Activated CD8-positive, alpha-beta memory T cell treated with anti-CD3 and anti-CD28 coated beads for 36 hours (primary cell): Measurements from ENCODE around the gene SGCE. TPM values are rescaled to one million over a fixed set of nuclear protein-coding genes. Genes with fewer than 3 reads are reported as not detected.

Source experiments
- CTCF ChIA-PET: fragments of 350-600 bp; sonication (Branson Sonifier 250); formaldehyde crosslinking; loops from one replicate; lab custom pipeline; 2021; ENCODE audit warnings: antibody characterized with exemption; lab: Charles Lee
- POLR2A ChIA-PET: fragments of 350-600 bp; sonication (Branson Sonifier 250); formaldehyde crosslinking; loops from one replicate; lab custom pipeline; 2021; ENCODE audit warnings: antibody characterized with exemption; lab: Charles Lee
- total RNA-seq, 2 experiments: library from RNA; stranded (reverse); gene quantifications; one replicate each; pipeline ENCODE4 v1.2.3, GENCODE V29; 2021

Gene SGCE
- total RNA-seq, 2 experiments from 2014 or later, result 0.70 to 1.1 TPM

DNA sequence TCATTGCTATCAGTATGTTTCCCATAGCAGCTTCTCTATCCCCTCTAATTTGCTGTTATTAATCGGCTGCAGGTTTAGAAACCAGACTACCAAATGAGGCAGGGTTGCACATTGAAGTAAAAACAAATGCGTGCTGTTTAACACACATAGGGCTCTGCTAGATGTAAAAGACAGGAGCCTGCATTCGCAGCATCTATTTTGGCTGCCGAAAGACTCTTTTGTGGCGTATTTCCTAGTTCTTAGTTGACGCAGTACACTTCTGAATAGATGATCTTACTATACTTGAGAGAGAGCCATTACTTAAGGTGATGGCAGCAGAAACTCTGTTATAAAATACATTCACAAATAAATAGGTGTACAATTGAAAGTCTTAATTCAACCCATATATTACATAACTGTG lies 21.4 kb downstream of the SGCE start:
- ChIA-PET CTCF (no interaction called here), POLR2A (no interaction called here)

DNA sequence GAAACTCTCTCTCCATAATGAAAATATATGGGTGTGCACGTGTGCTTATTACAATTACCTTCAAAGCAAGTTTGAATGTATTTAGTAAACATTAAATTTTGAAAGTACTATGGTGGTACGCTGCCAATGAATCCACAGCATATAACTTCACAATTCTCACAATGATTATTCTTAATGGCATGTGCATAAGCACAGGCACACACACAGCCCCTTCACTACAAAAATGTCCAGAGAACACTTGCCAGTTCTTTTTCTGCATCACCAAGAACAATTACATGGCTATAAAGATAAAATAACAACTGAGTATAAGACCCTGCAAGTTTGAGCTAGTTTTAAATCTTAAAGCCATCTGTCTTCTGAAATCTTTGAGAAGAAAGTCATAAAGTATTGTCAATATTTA lies 22.2 kb downstream of the SGCE start:
- ChIA-PET CTCF (no interaction called here), POLR2A (no interaction called here)

GRCh38 chr7:94633014-94633341 lies 23.0 kb downstream of the SGCE start:
- POLR2A ChIA-PET, result no interaction called here
- CTCF ChIA-PET, result no interaction called here

- CTCF ChIA-PET, result no interaction called here
- POLR2A ChIA-PET, result no interaction called here
Observed at GRCh38 chr7:94632338-94633013, 23.5 kb downstream of the SGCE start.

- POLR2A ChIA-PET, result no interaction called here
- CTCF ChIA-PET, result no interaction called here
Observed at GRCh38 chr7:94630855-94631254, 25.1 kb downstream of the SGCE start.

- CTCF ChIA-PET, result no interaction called here
- POLR2A ChIA-PET, result no interaction called here
Observed at GRCh38 chr7:94623820-94624219, 32.1 kb downstream of the SGCE start.

DNA sequence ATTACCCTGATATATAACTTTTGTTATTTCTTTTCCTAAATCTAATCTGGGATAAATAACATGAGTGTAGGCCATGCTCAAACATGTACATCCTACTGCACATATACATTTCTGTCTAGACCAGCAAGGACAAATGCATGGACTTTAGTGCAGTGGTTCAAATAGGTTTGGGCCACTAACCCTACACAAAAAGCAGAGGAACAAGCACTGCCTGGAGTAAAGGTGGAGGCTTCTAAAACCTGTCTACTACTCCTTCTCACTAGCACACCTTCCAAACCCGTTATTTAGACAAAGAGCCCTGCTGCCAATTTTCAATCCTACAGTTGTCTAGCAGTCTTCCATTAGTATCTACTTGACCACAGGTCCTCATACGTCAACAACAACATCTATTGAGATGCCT lies 34.8 kb downstream of the SGCE start:
- POLR2A ChIA-PET, result no interaction called here
- CTCF ChIA-PET, result no interaction called here

GRCh38 chr7:94620703-94621118 lies 35.2 kb downstream of the SGCE start:
- ChIA-PET POLR2A (no interaction called here), CTCF (interaction anchor here (0.6 kb wide), 1 partner anchor 35 kb away, joined by 3 read pairs; the partner anchor contains the start of gene SGCE)

DNA sequence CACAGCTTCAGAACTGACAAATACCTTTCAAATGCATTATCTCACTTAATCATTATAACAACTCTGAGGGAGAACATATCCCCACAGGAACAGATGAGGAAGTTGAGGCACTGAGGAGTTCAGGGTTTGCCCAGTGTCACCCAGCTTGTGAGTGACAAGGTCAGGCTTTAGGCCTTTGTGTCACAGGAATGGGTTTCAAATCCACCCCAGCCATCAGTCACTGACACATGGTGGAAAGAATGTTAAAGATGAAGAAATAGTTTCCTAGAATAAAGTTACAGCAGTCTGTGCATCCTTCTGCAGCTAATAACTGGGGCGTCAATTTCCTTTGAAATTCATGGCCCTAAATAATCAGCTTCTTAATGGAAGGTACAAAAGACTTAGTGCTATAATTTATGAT lies 37.8 kb downstream of the SGCE start:
- POLR2A ChIA-PET, result no interaction called here
- CTCF ChIA-PET, result no interaction called here

DNA sequence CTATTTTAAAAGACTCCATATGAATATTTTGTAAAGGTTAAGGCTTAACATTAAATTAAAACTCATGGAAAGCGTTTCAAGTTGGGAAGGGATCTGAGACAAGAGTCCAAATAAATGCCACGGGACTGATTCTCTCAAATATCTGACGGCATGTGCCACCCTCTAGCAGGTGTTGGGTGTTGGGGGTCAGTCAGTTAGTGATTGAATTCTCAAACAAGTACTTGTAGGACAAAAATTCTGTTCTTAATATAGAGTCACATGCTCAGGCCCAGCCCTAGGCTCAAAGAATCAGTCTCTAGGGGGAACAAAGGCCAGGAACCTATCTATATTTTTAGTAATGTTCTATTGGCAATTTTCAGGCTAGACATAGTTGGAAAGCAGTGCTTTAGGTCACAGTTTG lies 39.1 kb downstream of the SGCE start:
- POLR2A ChIA-PET, result no interaction called here
- CTCF ChIA-PET, result no interaction called here

DNA sequence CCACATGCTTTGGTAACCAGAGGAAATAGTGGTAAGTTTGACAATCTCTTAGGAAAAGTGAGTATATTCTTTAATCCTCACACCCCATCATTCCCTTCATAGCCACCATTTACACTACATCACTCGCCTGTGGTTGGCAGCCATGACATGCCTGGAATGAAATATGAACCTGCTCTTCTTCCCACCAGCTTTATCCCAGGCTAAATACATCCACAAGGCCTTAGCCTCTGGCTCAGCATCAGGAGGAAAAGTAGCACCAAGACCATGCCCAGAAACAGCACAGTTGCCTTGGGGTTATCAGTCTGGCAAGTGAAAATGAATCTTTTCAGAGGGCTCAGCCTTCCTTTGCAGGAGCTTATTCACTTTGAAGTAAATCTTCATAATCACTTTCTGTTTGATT lies 40.3 kb downstream of the SGCE start:
- POLR2A ChIA-PET, result no interaction called here
- CTCF ChIA-PET, result no interaction called here

GRCh38 chr7:94612661-94613060 lies 43.3 kb downstream of the SGCE start:
- CTCF ChIA-PET, result no interaction called here

GRCh38 chr7:94612253-94612652 lies 43.7 kb downstream of the SGCE start:
- CTCF ChIA-PET, result no interaction called here
- POLR2A ChIA-PET, result no interaction called here

More at GRCh38 chr7:94612661-94613060, 43.3 kb downstream of the SGCE start:
- POLR2A ChIA-PET, result no interaction called here

DNA sequence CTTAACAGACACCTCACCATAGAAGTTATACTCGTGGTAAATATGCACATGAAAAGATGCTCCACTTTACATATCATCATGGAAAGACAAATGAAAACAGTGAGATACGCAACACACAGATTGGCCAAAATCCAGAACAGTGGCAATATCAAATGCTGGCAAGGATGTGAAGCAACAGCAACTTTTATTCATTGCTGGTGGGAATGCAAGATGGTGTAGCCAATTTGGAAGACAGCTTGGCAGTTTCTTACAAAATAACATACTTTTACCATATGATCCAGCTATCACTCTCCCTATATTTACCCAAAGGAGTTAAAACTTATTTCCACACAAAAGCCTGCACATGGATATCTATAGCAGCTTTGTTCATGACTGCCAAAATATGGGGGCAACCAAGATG lies 46.4 kb downstream of the SGCE start:
- CTCF ChIA-PET, result no interaction called here
- POLR2A ChIA-PET, result no interaction called here

GRCh38 chr7:94605031-94605430 lies 50.9 kb downstream of the SGCE start:
- ChIA-PET CTCF (no interaction called here), POLR2A (no interaction called here)

DNA sequence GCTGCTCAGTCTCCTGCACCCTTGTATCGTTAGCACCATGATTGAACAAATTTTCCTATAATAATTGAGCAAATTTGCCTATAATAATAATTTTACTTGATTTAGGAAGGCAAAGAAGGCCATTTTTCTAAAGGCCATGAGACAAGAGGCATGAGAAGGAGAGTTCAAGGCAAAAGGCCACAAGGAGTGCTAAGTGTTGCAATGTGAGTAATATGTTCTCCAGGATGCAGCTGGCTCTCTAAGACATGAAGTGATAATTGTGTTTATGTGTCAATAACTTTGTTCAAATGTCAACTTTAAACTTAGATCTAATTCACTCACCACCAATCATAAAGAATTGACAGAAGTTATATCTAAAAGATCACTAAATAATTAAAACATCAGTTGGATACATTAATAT lies 53.8 kb downstream of the SGCE start:
- ChIA-PET CTCF (no interaction called here), POLR2A (no interaction called here)

DNA sequence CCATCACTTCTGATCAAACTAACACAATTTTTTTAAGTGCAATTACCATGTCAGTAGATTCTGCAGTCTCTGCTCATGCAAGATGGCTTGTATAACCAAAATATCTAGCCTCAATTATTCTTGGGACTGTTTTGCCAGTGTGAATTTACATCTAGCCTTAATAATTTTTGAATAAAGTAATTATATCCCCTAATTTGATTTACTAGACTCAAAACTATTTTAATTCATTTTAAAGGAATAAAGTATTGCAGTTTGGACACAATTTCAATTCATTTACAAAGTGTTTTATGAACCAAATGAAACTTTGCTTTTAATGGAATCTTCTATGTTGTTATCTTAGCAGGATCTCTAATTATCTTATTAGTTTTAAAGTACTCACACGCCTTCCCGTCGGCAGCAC lies 55.7 kb downstream of the SGCE start:
- POLR2A ChIA-PET, result no interaction called here
- CTCF ChIA-PET, result no interaction called here

DNA sequence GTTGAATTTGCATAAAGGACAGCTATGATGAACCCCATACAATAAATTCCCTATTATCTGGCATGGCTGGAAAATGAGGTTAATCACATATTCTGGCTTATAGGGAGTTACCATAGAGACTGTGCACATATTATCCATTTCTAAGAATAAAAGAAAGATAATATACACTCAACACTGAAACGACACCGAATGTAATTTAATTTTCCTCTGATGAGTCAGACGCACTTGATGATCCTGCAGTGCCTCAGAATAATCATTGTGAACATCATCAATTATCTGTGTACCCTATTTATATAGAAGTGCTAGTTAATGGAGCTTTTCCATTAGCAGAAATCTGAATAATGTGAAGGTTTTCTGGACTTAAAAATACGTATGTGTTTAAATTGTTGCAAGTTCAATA lies 60.2 kb downstream of the SGCE start:
- CTCF ChIA-PET, result no interaction called here
- POLR2A ChIA-PET, result no interaction called here

- CTCF ChIA-PET, result no interaction called here
- POLR2A ChIA-PET, result no interaction called here
Observed at GRCh38 chr7:94594882-94595281, 61.1 kb downstream of the SGCE start.

DNA sequence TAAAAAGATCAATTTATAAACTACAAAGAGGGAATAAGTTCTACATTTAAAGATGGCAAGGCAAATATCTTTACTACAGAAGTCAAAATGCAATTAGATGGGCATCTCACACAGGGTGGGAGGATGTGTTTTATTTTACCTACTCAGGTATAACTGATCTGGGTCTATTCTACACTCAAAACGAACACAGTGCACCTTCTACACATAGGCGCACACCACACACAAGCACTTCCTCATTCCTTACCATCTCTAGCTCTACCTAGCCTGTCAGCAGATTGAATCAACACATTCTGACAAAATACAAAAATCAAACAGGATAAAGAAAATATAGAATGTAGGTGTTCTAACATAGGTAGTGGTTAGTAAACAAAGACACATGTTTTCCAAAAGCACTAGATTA lies 64.8 kb downstream of the SGCE start:
- POLR2A ChIA-PET, result no interaction called here
- CTCF ChIA-PET, result no interaction called here

- ChIA-PET POLR2A (no interaction called here), CTCF (no interaction called here)
Observed at GRCh38 chr7:94590526-94591162, 65.3 kb downstream of the SGCE start.

DNA sequence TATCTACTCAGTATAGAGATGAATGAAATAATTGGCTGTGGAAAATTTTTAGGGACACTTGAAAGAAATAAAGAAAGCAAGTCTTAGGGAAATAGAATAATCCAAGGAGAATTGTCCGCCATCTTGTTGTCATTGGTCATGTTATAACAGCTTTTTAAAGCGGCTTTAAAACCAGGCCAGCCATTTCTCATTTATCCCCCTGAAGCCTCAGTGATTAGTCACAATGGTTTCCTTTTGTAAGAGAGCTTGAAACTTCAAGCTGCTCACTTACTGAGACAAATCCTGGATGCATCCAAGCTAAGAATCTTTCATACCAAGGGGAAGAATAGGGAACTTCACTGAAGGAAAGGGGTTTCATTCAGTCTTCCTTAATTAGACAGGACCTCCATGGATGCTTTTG lies 67.9 kb downstream of the SGCE start:
- POLR2A ChIA-PET, result no interaction called here
- CTCF ChIA-PET, result no interaction called here
